Trophoblast cell (in vitro differentiated cells and primary cell): ENCODE results near the gene TUBB1.
"Not testable (repeated sequence)": the region's sequence is repeated elsewhere in the genome, so short reads cannot be mapped to it uniquely, and the experiment has no call there.

Experiments
- DNase-seq, 2 donors: peaks; one replicate each; pipeline ENCODE4 v3.0.0-alpha.2; 2016
- H2AFZ ChIP-seq: 2 replicates; pipeline ENCODE4 v1.6.1; 2013; ENCODE audit warnings: low read length, moderate library complexity, mild to moderate bottlenecking; ENCODE audit not compliant: insufficient read depth, poor library complexity
- H2AK5ac ChIP-seq: 2 replicates; pipeline ENCODE4 v1.6.1; 2013; ENCODE audit warnings: mild to moderate bottlenecking, low read length
- H2BK120ac ChIP-seq: 2 replicates; pipeline ENCODE4 v1.6.1; 2013; ENCODE audit warnings: low read length, mild to moderate bottlenecking, moderate library complexity; ENCODE audit not compliant: insufficient read depth, poor library complexity
- H2BK12ac ChIP-seq: 2 replicates; pipeline ENCODE4 v1.6.1; 2013; ENCODE audit warnings: mild to moderate bottlenecking, low read length, moderate library complexity
- H2BK5ac ChIP-seq: 2 replicates; pipeline ENCODE4 v1.6.1; 2013; ENCODE audit warnings: low read length, low read depth, moderate library complexity, mild to moderate bottlenecking; ENCODE audit not compliant: poor library complexity
- H3K14ac ChIP-seq: 2 replicates; pipeline ENCODE4 v1.6.1; 2013; ENCODE audit warnings: mild to moderate bottlenecking, low read length
- H3K18ac ChIP-seq: 2 replicates; pipeline ENCODE4 v1.6.1; 2013; ENCODE audit warnings: mild to moderate bottlenecking, low read length
- H3K23ac ChIP-seq: 2 replicates; pipeline ENCODE4 v1.6.1; 2013; ENCODE audit warnings: low read length
- H3K27ac ChIP-seq: 2 replicates; pipeline ENCODE4 v1.5.1; 2013; ENCODE audit warnings: low read depth, mild to moderate bottlenecking, inconsistent platforms, low read length, moderate library complexity
- H3K27me3 ChIP-seq: 2 replicates; pipeline ENCODE4 v1.6.1; 2013; ENCODE audit warnings: inconsistent platforms, mild to moderate bottlenecking, low read length, moderate library complexity; ENCODE audit not compliant: insufficient read depth
- H3K36me3 ChIP-seq, 2 experiments: 1 replicate in 1 of 2; 2 replicates in 1 of 2; pipeline ENCODE4 v1.6.1; 2013; ENCODE audit warnings: low read length in 2 of 2, mild to moderate bottlenecking in 2 of 2, moderate library complexity in 1 of 2; ENCODE audit not compliant: insufficient read depth in 2 of 2, control insufficient read depth in 1 of 2
- H3K4ac ChIP-seq: 2 replicates; pipeline ENCODE4 v1.6.1; 2013; ENCODE audit warnings: low read depth, mild to moderate bottlenecking, low read length, moderate library complexity
- H3K4me1 ChIP-seq, 2 experiments: 1 replicate in 1 of 2; 2 replicates in 1 of 2; pipeline ENCODE4 v1.6.1; 2013; ENCODE audit warnings: low read length in 2 of 2, mild to moderate bottlenecking in 2 of 2, moderate library complexity in 1 of 2; ENCODE audit not compliant: insufficient read depth in 2 of 2, control insufficient read depth in 1 of 2
- H3K4me2 ChIP-seq: 2 replicates; pipeline ENCODE4 v1.6.1; 2013; ENCODE audit warnings: inconsistent platforms, mild to moderate bottlenecking, low read length, moderate library complexity
- H3K4me3 ChIP-seq: 2 replicates; pipeline ENCODE4 v1.5.1; 2013; ENCODE audit warnings: mild to moderate bottlenecking, low read depth, low read length, inconsistent platforms
- H3K79me1 ChIP-seq: one replicate; pipeline ENCODE4 v1.6.1; 2013; ENCODE audit warnings: low read length
- H3K79me2 ChIP-seq: 2 replicates; pipeline ENCODE4 v1.6.1; 2013; ENCODE audit warnings: low read length, mild to moderate bottlenecking; ENCODE audit not compliant: control insufficient read depth, insufficient read depth, poor library complexity
- H3K9ac ChIP-seq: 2 replicates; pipeline ENCODE4 v1.6.1; 2013; ENCODE audit warnings: mild to moderate bottlenecking, low read length
- H3K9me3 ChIP-seq: 2 replicates; pipeline ENCODE4 v1.6.1; 2013; ENCODE audit warnings: low read depth, mild to moderate bottlenecking, control low read depth, inconsistent platforms, low read length; ENCODE audit not compliant: insufficient read depth
- H4K12ac ChIP-seq: 2 replicates; pipeline ENCODE4 v1.6.1; 2013; ENCODE audit warnings: low read depth, mild to moderate bottlenecking, low read length, moderate library complexity
- H4K8ac ChIP-seq: 2 replicates; pipeline ENCODE4 v1.6.1; 2013; ENCODE audit warnings: low read depth, mild to moderate bottlenecking, low read length, moderate library complexity
- H4K91ac ChIP-seq: one replicate; pipeline ENCODE4 v1.6.1; 2013; ENCODE audit warnings: low read depth, mild to moderate bottlenecking, low read length, moderate library complexity
- WGBS: extraction: QIAGEN DNeasy Blood & Tissue Kit; methylation state at CpG from one replicate; pipeline ENCODE4 v1.1.7; 2013; ENCODE audit warnings: missing lambda C conversion rate; ENCODE audit not compliant: insufficient read length, insufficient coverage; ENCODE audit errors: extremely low coverage; 5-methylcytosine and 5-hydroxymethylcytosine counted together

The TUBB1 gene

DNA sequence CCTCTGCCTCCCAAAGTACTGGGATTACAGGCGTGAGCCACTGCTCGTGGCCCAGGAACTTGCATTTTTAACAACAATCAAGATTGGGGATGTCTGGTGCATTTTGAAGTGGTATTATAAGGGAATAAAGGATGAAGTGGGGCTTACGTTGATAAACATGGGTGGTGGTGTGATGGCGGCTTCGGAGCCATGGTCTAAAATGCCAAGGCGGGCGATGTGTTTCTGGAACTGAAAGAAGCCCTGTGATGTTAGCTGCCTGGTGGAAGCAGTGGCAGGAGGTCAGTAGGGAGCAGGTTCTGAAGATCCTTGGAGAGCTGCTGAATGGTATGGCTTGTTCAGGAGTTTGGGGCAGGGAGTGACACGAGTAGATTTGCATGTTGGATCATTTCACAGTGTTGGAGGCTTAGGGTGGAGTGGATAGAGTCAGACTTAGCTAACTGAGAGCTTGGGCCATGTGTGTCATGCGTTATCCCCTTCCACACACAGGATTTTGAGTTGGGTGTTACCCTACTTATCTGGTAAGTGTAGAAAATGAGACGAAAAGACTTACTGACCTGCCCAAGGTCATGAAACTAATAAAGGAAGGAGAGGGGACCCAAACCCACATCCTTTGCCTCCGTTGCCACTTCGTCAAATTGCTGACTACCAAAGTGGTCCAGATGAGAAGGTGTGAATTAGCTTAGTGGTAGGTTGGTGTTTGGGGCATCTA is 36.7 kb upstream of the TUBB1 start:
- H3K9ac ChIP-seq = no peak overlapping the region
- H3K4me2 ChIP-seq = peak overlapping the region; percentile 11
- H2BK12ac ChIP-seq = no peak overlapping the region
- H4K8ac ChIP-seq = no peak overlapping the region
- H3K36me3 ChIP-seq = peaks cover 3% of the 10 kb centered on the region in 2 experiments
- WGBS = 100% methylated on average over 1 of the region's 12 CpGs
- no peak overlapping the region for H3K14ac ChIP-seq
- no peak for DNase-seq
- H3K27ac ChIP-seq = no peak overlapping the region
- H3K18ac ChIP-seq = no peak overlapping the region
- no peak overlapping the region for H2BK5ac ChIP-seq
- no peak overlapping the region for H2AFZ ChIP-seq
- H2BK120ac ChIP-seq = no peak overlapping the region
- no peak overlapping the region for H2AK5ac ChIP-seq
- H3K4me3 ChIP-seq = no peak overlapping the region
- peaks cover 6% of the 10 kb centered on the region for H3K79me2 ChIP-seq
- peaks cover 6 to 13% of the 10 kb centered on the region in 2 experiments for H3K4me1 ChIP-seq
- H3K4ac ChIP-seq = no peak overlapping the region
- no peak overlapping the region for H3K23ac ChIP-seq
- peaks cover 9% of the 10 kb centered on the region for H3K79me1 ChIP-seq
- H4K91ac ChIP-seq = no peak overlapping the region
- H3K9me3 ChIP-seq = peaks cover 2% of the 10 kb centered on the region
- H3K27me3 ChIP-seq = no peaks in the 10 kb centered on the region
- no peak overlapping the region for H4K12ac ChIP-seq

GRCh38 chr20:58983115-58983468 is 36.1 kb upstream of the TUBB1 start:
- H3K79me2 ChIP-seq = not testable (repeated sequence)

DNA sequence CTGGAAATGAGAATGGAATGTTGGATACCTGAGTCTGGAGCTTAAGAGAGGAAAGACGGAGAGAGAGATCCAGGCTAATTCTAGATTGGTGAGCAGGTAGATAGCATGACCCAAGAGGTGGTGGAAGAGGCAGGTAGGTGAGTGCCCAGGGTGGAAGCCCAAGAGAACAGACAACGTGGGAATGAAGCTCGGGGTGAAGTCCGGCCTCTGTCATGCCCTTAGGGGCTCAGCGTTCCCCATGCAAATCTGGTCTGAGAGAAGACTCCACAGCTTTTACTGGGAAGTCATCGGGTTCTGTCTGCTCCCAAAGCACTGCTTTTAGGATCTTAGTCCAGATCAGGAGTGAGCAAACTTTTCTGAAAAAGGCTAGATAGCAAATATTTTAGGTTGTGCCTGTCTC is 34.5 kb upstream of the TUBB1 start:
- Histone ChIP-seq H3K4me2 (no peak overlapping the region), H3K27me3 (no peaks in the 10 kb centered on the region), H2BK120ac (no peak overlapping the region), H3K27ac (no peak overlapping the region), H3K23ac (no peak overlapping the region), H3K79me1 (peaks cover 9% of the 10 kb centered on the region), H3K36me3 (peaks cover 19 to 23% of the 10 kb centered on the region in 2 experiments), H4K12ac (no peak overlapping the region), H3K4ac (no peak overlapping the region), H3K9ac (no peak overlapping the region), H3K14ac (no peak overlapping the region), H4K91ac (no peak overlapping the region), H3K4me1 (peaks cover 6 to 13% of the 10 kb centered on the region in 2 experiments), H3K4me3 (no peak overlapping the region), H3K18ac (no peak overlapping the region), H2AK5ac (no peak overlapping the region), H2BK5ac (no peak overlapping the region), H3K9me3 (no peaks in the 10 kb centered on the region), H2BK12ac (no peak overlapping the region), H2AFZ (no peak overlapping the region), H3K79me2 (peaks cover 6% of the 10 kb centered on the region), H4K8ac (no peak overlapping the region)
- DNase-seq = no peak
- no CpG with 5 or more reads among the region's 6 CpGs for WGBS

More at GRCh38 chr20:58983115-58983468, 36.1 kb upstream of the TUBB1 start:
- H4K8ac ChIP-seq, H3K9ac ChIP-seq, H2BK12ac ChIP-seq, H3K79me1 ChIP-seq, H2BK120ac ChIP-seq, DNase-seq, H3K27me3 ChIP-seq, H3K27ac ChIP-seq, H3K9me3 ChIP-seq, H3K4ac ChIP-seq, H3K18ac ChIP-seq, H3K4me2 ChIP-seq, H2BK5ac ChIP-seq, H2AK5ac ChIP-seq, H2AFZ ChIP-seq, H4K91ac ChIP-seq, H3K14ac ChIP-seq, H3K23ac ChIP-seq, H3K4me3 ChIP-seq, H3K36me3 ChIP-seq, H4K12ac ChIP-seq: not testable (repeated sequence)
- peaks cover 6 to 13% of the 10 kb centered on the region in 2 experiments for H3K4me1 ChIP-seq
- no CpG with 5 or more reads among the region's 12 CpGs for WGBS

GRCh38 chr20:58985656-58986055 is 33.6 kb upstream of the TUBB1 start:
- DNase-seq = no peak
- H3K4me1 ChIP-seq = peaks cover 6 to 13% of the 10 kb centered on the region in 2 experiments
- H3K23ac ChIP-seq = no peak overlapping the region
- no peak overlapping the region for H3K14ac ChIP-seq
- no peak overlapping the region for H3K4ac ChIP-seq
- peaks cover 24 to 27% of the 10 kb centered on the region in 2 experiments for H3K36me3 ChIP-seq
- H2BK5ac ChIP-seq = no peak overlapping the region
- H2AFZ ChIP-seq = no peak overlapping the region
- H3K18ac ChIP-seq = no peak overlapping the region
- H2BK12ac ChIP-seq = no peak overlapping the region
- WGBS = 100% methylated on average over 1 of the region's 5 CpGs
- H3K27me3 ChIP-seq = no peaks in the 10 kb centered on the region
- no peak overlapping the region for H3K4me3 ChIP-seq
- peaks cover 6% of the 10 kb centered on the region for H3K79me2 ChIP-seq
- no peak overlapping the region for H3K4me2 ChIP-seq
- no peak overlapping the region for H3K27ac ChIP-seq
- H2BK120ac ChIP-seq = no peak overlapping the region
- peaks cover 9% of the 10 kb centered on the region for H3K79me1 ChIP-seq
- no peaks in the 10 kb centered on the region for H3K9me3 ChIP-seq
- H4K12ac ChIP-seq = no peak overlapping the region
- no peak overlapping the region for H3K9ac ChIP-seq
- H2AK5ac ChIP-seq = no peak overlapping the region
- no peak overlapping the region for H4K91ac ChIP-seq
- no peak overlapping the region for H4K8ac ChIP-seq
